HEK293 (cell line): Measurements from ENCODE around the gene CPNE4.

Source experiments
- CTCF ChIA-PET: fragments of 350-600 bp; formaldehyde crosslinking; extraction: SDS; loops from one replicate; lab custom pipeline; 2021; ENCODE audit warnings: antibody characterized with exemption; lab: Yijun Ruan, JAX
- POLR2A ChIA-PET: fragments of 300-600 bp; formaldehyde crosslinking; extraction: SDS; loops from one replicate; lab custom pipeline; 2020; ENCODE audit warnings: antibody characterized with exemption, inconsistent platforms; lab: Yijun Ruan, JAX
- H3K27ac ChIP-seq: fragments of 200-500 bp; sonication (Bioruptor generic); 2 replicates; pipeline ENCODE4 v1.5.1; 2014; ENCODE audit warnings: low read depth, low read length, control low read depth, inconsistent platforms; ENCODE audit errors: extremely low read depth
- H3K36me3 ChIP-seq, 2 experiments: fragments of 200-500 bp in 1 of 2; sonication (Bioruptor generic) in 1 of 2; 1 replicate in 1 of 2; 2 replicates in 1 of 2; pipeline ENCODE4 v1.5.1; 2014 to 2017; ENCODE audit warnings: inconsistent platforms in 2 of 2, low read length in 2 of 2; ENCODE audit not compliant: control insufficient read depth in 2 of 2, insufficient read depth in 1 of 2
- H3K4me1 ChIP-seq: fragments of 200-500 bp; sonication (Bioruptor generic); 2 replicates; pipeline ENCODE4 v1.5.1; 2014; ENCODE audit warnings: mild to moderate bottlenecking, low read length, inconsistent platforms; ENCODE audit not compliant: control insufficient read depth, insufficient read depth
- H3K4me3 ChIP-seq: 2 replicates; pipeline ENCODE4 v1.5.1; 2011; ENCODE audit warnings: low read depth, mild to moderate bottlenecking, control low read depth, low read length, moderate library complexity
- H3K9me3 ChIP-seq: fragments of 200-500 bp; sonication (Bioruptor generic); 2 replicates; pipeline ENCODE4 v1.5.1; 2014; ENCODE audit warnings: low read depth, low read length, inconsistent platforms; ENCODE audit not compliant: control insufficient read depth, insufficient read depth
- MEIS1 ChIP-seq: sonication (generic); formaldehyde crosslinking; IDR thresholded peaks from 2 replicates; pipeline ENCODE4 v1.8.1; 2022; ENCODE audit warnings: missing genetic modification reagents, mild to moderate bottlenecking, borderline replicate concordance
- PRDM1 ChIP-seq: fragments of 450-650 bp; formaldehyde crosslinking; IDR thresholded peaks from 2 replicates; pipeline ENCODE4; 2016; ENCODE audit warnings: missing biosample characterization, missing genetic modification characterization
- SP7 ChIP-seq: fragments of 450-650 bp; formaldehyde crosslinking; IDR thresholded peaks from 2 replicates; pipeline ENCODE4 v1.5.1; 2016; ENCODE audit warnings: missing biosample characterization, missing genetic modification characterization
- ZNF10 ChIP-seq: fragments of 450-650 bp; formaldehyde crosslinking; IDR thresholded peaks from 2 replicates; pipeline ENCODE4 v1.5.1; 2017; ENCODE audit warnings: missing biosample characterization, missing genetic modification characterization
- ZNF155 ChIP-seq: fragments of 450-650 bp; formaldehyde crosslinking; IDR thresholded peaks from 2 replicates; pipeline ENCODE4 v1.5.1; 2016; ENCODE audit warnings: missing biosample characterization, missing genetic modification characterization
- ZNF157 ChIP-seq: fragments of 450-650 bp; formaldehyde crosslinking; IDR thresholded peaks from 2 replicates; pipeline ENCODE4 v1.5.1; 2016; ENCODE audit warnings: missing biosample characterization, missing genetic modification characterization
- ZNF221 ChIP-seq: fragments of 450-650 bp; formaldehyde crosslinking; IDR thresholded peaks from 2 replicates; pipeline ENCODE4 v1.5.1; 2017; ENCODE audit warnings: missing biosample characterization, missing genetic modification characterization, borderline replicate concordance
- ZNF248 ChIP-seq: fragments of 450-650 bp; formaldehyde crosslinking; IDR thresholded peaks from 2 replicates; pipeline ENCODE4 v1.5.1; 2017; ENCODE audit warnings: missing biosample characterization, missing genetic modification characterization
- ZNF426 ChIP-seq: fragments of 450-650 bp; formaldehyde crosslinking; IDR thresholded peaks from 2 replicates; pipeline ENCODE4 v1.5.1; 2017; ENCODE audit warnings: missing biosample characterization, missing genetic modification characterization, mild to moderate bottlenecking, inconsistent platforms, moderate library complexity
- ZNF571 ChIP-seq: fragments of 450-650 bp; formaldehyde crosslinking; IDR thresholded peaks from 2 replicates; pipeline ENCODE4 v1.5.0; 2017; ENCODE audit warnings: missing biosample characterization, missing genetic modification characterization
- ZNF707 ChIP-seq: fragments of 450-650 bp; formaldehyde crosslinking; IDR thresholded peaks from 2 replicates; pipeline ENCODE4 v1.5.1; 2016; ENCODE audit warnings: missing biosample characterization, missing genetic modification characterization
- ZNF768 ChIP-seq: fragments of 450-650 bp; formaldehyde crosslinking; IDR thresholded peaks from 2 replicates; pipeline ENCODE4 v1.5.1; 2018; ENCODE audit warnings: missing biosample characterization, mild to moderate bottlenecking, missing genetic modification characterization
- TF ChIP-seq, protein P1 (sequence below): fragments of 450-650 bp; formaldehyde crosslinking; IDR thresholded peaks from 2 replicates; pipeline ENCODE4 v1.5.1; 2016; ENCODE audit warnings: missing biosample characterization, missing genetic modification characterization
- TF ChIP-seq, protein P2 (sequence below): fragments of 450-650 bp; formaldehyde crosslinking; IDR thresholded peaks from 2 replicates; pipeline ENCODE4 v1.5.1; 2016; ENCODE audit warnings: missing biosample characterization, missing genetic modification characterization
- TF ChIP-seq, protein P3 (sequence below): fragments of 450-650 bp; formaldehyde crosslinking; IDR thresholded peaks from 2 replicates; pipeline ENCODE4 v1.5.1; 2017; ENCODE audit warnings: missing biosample characterization, mild to moderate bottlenecking, missing genetic modification characterization, moderate library complexity
- TF ChIP-seq, protein P4 (sequence below): sonication (generic); formaldehyde crosslinking; IDR thresholded peaks from 2 replicates; pipeline ENCODE4 v1.8.1; 2022; ENCODE audit warnings: mild to moderate bottlenecking, moderate library complexity, missing genetic modification reagents
- TF ChIP-seq, protein P5 (sequence below): fragments of 450-650 bp; formaldehyde crosslinking; IDR thresholded peaks from 2 replicates; pipeline ENCODE4; 2016; ENCODE audit warnings: missing biosample characterization, missing genetic modification characterization
- TF ChIP-seq, protein P6 (sequence below): fragments of 450-650 bp; formaldehyde crosslinking; IDR thresholded peaks from 2 replicates; pipeline ENCODE4 v1.5.1; 2016; ENCODE audit warnings: missing biosample characterization, missing genetic modification characterization

The CPNE4 gene

DNA sequence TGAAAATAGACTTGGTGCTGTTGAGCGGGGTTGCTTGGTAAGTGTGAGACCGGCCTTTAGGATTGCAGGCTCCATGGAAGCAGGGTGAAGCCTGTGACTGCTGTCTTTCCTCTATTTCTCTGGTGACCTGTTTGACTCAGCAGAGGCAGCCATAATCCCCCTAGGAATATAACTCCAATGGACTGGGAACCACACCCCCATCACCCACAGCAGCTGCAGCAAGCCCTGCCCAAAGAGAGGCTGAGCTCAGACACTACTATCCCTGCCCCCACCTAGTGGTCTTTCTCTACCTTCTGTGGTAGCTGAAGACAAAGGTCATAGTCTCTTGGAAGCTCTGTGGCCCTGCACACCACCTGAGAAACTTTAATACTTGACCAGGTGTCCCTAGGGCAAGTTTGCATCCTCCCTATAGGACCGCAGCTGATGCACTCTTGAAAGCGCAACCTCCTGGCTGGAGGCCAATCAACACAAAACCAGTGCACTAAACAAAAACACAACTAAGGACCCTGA is 398.5 kb downstream of the CPNE4 start:
- TF ChIP-seq MEIS1 (CRISPR knock-in tag) = no peak
- TF ChIP-seq, protein P1, sequence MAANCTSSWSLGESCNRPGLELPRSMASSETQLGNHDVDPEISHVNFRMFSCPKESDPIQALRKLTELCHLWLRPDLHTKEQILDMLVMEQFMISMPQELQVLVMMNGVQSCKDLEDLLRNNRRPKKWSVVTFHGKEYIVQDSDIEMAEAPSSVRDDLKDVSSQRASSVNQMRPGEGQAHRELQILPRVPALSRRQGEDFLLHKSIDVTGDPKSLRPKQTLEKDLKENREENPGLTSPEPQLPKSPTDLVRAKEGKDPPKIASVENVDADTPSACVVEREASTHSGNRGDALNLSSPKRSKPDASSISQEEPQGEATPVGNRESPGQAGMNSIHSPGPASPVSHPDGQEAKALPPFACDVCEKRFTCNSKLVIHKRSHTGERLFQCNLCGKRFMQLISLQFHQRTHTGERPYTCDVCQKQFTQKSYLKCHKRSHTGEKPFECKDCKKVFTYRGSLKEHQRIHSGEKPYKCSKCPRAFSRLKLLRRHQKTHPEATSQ (tag by site-specific recombination) = no peak
- no peak for TF ChIP-seq PRDM1 (tag by site-specific recombination)
- TF ChIP-seq, protein P2, sequence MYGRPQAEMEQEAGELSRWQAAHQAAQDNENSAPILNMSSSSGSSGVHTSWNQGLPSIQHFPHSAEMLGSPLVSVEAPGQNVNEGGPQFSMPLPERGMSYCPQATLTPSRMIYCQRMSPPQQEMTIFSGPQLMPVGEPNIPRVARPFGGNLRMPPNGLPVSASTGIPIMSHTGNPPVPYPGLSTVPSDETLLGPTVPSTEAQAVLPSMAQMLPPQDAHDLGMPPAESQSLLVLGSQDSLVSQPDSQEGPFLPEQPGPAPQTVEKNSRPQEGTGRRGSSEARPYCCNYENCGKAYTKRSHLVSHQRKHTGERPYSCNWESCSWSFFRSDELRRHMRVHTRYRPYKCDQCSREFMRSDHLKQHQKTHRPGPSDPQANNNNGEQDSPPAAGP (tag by site-specific recombination) = no peak
- TF ChIP-seq, protein P3, sequence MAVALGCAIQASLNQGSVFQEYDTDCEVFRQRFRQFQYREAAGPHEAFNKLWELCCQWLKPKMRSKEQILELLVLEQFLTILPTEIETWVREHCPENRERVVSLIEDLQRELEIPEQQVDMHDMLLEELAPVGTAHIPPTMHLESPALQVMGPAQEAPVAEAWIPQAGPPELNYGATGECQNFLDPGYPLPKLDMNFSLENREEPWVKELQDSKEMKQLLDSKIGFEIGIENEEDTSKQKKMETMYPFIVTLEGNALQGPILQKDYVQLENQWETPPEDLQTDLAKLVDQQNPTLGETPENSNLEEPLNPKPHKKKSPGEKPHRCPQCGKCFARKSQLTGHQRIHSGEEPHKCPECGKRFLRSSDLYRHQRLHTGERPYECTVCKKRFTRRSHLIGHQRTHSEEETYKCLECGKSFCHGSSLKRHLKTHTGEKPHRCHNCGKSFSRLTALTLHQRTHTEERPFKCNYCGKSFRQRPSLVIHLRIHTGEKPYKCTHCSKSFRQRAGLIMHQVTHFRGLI (tag by site-specific recombination) = no peak
- TF ChIP-seq, protein P4, sequence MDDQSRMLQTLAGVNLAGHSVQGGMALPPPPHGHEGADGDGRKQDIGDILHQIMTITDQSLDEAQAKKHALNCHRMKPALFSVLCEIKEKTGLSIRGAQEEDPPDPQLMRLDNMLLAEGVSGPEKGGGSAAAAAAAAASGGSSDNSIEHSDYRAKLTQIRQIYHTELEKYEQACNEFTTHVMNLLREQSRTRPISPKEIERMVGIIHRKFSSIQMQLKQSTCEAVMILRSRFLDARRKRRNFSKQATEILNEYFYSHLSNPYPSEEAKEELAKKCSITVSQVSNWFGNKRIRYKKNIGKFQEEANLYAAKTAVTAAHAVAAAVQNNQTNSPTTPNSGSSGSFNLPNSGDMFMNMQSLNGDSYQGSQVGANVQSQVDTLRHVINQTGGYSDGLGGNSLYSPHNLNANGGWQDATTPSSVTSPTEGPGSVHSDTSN (CRISPR knock-in tag) = no peak
- TF ChIP-seq ZNF571 (tag by site-specific recombination) = no peak
- TF ChIP-seq ZNF768 = no peak
- TF ChIP-seq ZNF707 (tag by site-specific recombination) = no peak
- no peak for TF ChIP-seq ZNF248 (tag by site-specific recombination)
- TF ChIP-seq ZNF157 (tag by site-specific recombination) = no peak
- TF ChIP-seq, protein P5, sequence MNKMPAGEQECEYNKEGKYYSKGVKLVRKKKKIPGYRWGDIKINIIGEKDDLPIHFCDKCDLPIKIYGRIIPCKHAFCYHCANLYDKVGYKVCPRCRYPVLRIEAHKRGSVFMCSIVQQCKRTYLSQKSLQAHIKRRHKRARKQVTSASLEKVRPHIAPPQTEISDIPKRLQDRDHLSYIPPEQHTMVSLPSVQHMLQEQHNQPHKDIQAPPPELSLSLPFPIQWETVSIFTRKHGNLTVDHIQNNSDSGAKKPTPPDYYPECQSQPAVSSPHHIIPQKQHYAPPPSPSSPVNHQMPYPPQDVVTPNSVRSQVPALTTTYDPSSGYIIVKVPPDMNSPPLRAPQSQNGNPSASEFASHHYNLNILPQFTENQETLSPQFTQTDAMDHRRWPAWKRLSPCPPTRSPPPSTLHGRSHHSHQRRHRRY = no peak
- TF ChIP-seq ZNF426 = no peak
- no peak for TF ChIP-seq ZNF221
- TF ChIP-seq ZNF10 (tag by site-specific recombination) = no peak
- TF ChIP-seq SP7 (tag by site-specific recombination) = no peak
- TF ChIP-seq, protein P6, sequence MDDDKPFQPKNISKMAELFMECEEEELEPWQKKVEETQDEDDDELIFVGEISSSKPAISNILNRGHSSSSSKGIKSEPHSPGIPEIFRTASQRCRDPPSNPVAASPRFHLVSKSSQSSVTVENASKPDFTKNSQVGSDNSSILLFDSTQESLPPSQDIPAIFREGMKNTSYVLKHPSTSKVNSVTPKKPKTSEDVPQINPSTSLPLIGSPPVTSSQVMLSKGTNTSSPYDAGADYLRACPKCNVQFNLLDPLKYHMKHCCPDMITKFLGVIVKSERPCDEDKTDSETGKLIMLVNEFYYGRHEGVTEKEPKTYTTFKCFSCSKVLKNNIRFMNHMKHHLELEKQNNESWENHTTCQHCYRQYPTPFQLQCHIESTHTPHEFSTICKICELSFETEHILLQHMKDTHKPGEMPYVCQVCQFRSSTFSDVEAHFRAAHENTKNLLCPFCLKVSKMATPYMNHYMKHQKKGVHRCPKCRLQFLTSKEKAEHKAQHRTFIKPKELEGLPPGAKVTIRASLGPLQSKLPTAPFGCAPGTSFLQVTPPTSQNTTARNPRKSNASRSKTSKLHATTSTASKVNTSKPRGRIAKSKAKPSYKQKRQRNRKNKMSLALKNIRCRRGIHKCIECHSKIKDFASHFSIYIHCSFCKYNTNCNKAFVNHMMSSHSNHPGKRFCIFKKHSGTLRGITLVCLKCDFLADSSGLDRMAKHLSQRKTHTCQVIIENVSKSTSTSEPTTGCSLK (tag by site-specific recombination) = no peak
- no peak for TF ChIP-seq ZNF155 (tag by site-specific recombination)
- TF ChIP-seq, all 188 proteins: peak for 0
- no peak overlapping the region for H3K4me3 ChIP-seq
- CTCF ChIA-PET = no interaction called here
- no peak overlapping the region for H3K27ac ChIP-seq
- POLR2A ChIA-PET = no interaction called here
- no peaks in the 10 kb centered on the region for H3K9me3 ChIP-seq
- no peaks in the 10 kb centered on the region for H3K4me1 ChIP-seq
- no peaks in the 10 kb centered on the region for H3K36me3 ChIP-seq
